ENCODE results near the gene COA6.
"Not testable (repeated sequence)": the region's sequence is repeated elsewhere in the genome, so short reads cannot be mapped to it uniquely, and the experiment has no call there.

Gene COA6, protein sequence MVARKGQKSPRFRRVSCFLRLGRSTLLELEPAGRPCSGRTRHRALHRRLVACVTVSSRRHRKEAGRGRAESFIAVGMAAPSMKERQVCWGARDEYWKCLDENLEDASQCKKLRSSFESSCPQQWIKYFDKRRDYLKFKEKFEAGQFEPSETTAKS

DNA sequence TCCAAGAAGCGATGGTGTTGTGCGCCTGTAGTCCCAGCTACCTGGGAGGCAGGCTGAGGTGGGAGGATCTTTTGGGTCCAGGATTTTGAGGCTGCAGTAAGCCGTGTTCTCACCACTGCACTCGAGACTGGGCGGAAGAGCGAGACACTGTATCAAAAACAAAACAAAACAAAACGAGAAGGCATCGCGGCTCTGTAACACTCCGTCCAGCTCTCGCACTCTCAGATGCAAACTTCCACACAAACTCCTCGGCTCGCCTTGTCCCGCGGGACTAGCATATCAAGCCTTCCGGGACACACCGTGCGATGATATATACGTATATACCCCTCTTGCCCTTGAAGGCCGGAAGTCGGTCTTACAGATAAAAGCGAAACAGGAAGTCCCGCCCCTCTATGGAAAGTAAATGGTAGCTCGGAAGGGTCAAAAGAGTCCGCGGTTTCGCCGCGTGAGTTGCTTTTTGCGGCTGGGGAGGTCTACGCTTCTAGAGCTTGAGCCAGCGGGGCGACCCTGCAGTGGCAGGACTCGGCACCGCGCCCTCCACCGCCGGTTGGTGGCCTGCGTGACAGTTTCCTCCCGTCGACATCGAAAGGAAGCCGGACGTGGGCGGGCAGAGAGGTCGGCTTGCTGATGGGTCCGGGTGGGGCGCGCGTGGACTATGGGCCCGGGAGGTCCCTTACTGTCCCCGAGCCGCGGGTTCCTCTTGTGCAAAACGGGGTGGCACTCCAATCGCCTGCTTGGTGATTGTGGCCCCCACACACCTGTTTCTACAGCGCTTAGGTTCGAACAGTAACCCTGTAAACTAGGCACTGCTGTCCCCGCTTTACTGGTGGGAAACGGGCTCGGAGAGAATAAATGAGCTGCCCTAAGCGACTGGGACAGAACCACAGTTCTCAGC lies at the start of gene COA6:
Gene COA6 (plus strand): TSS at position 393 of the 895 bp plus-strand sequence. CDS start 11 bp downstream, at position 404.
- DNase-seq (ENCODE audit: low read depth): peak; percentile 83

DNA sequence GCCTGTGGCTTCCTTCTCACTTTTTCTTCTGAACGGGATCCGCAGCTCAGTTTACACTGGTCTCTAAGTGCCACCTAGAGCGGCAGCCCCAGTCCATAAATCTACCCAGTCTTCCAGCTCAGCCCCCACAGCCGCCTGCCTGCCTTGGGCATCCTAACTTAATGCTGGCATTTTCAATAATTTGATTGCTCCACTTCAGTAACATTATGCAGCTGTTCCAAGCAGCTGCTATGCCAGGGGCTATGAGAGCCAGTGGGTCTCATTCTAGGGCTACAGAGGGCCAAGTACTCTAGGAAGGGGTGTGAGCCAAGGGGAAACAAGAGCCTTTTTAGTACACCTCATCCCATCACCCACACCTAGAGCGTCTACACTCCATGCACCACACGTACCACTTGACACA lies 48.4 kb upstream of the COA6 start:
- no peak for DNase-seq (ENCODE audit: low read depth)

DNA sequence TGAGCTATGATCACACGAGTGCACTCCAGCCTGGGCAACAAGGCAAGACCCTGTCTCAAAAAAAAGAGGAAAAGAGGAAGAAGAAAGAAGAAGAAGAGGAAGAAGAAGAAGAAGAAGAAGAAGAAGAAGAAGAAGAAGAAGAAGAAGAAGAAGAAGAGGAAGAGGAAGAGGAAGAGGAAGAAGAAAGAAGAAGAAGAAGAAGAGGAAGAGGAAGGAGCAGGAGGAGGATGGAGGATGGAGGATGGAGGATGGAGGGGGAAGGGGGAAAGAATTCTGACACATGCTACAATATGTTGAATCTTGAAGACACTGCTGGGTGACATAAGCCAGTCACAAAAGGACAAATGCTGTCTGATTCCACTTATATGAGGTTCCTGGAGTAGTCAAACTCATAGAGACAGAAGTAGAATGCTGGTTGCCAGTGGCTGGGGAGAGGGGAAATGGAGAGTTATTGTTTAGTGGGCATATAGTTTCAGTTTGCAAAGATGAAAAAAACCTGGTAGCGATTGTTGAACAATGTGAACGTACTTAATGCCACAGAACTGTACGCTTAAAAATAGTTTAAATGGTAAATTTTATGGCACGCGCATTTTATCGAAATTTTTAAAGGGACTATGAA lies 47.3 kb upstream of the COA6 start:
- DNase-seq (ENCODE audit: low read depth): no peak

DNA sequence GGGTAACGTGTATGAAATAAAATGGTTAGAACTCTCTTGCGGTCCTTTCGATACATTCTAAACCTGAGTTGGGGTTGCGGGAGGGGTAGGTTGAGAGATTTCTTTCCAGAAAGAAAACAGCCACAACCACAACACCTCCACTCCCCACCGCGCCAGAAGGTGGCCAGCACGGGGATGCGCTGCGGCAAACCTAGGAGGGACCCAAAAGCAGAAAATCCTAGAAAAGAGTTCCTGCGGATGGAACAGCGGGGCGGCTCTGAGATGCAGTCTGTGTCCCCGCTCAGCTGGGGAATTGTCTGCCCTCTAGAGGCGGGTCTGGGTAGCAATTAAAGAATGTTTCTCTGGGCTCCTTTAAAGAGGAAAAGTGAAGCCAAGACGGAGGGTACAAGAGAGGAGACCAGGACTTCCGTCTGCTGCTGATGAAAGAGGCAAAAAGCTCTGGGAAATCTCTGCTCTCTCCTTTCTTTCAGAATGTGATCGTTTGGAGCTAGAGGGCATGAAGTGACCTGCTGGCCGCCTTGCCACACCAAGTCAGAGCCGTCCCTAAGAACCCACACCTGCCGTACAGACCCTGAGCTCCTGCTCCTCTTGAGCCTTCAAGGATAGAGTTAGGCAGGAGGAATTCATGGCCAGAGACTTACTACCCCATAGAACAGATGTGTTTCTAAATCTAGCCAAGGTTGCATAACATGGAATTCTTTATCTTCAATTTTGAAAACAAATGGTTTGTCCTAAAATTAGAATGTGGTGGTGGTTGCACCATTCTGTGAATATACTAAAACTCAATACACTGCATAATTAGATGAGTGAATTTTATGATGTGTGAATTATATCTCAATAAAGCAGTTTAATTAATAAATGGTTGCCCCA lies 46.5 kb upstream of the COA6 start:
- DNase-seq (ENCODE audit: low read depth): peak; percentile 29

DNA sequence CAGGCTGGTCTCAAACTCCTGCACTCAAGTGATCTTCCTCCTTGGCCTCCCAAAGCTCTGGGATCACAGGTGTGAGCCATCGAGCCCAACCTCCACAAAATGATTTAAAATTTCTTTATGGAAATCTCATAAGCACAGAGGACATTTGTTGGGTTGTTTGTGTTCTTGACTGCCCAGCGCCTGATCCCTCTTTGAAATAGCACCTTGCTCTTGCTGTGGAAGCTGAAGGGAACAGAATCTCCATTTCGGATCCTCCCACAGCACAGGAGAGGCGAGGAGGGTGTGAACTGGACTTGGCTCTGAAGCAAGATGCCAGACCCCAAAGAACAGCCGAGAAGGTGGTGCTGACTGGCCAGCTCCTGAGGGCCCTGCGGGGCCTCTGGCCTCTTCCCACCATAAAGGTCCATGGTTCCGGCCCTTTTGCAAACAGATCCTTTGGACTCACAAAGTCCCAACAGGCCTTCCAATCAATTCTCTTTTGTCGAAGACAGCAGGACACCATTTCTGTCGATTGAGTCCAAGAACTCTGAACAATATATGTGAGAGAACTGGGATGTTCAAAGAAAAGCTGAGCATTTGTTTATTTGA lies 45.6 kb upstream of the COA6 start:
- DNase-seq (ENCODE audit: low read depth): no peak

DNA sequence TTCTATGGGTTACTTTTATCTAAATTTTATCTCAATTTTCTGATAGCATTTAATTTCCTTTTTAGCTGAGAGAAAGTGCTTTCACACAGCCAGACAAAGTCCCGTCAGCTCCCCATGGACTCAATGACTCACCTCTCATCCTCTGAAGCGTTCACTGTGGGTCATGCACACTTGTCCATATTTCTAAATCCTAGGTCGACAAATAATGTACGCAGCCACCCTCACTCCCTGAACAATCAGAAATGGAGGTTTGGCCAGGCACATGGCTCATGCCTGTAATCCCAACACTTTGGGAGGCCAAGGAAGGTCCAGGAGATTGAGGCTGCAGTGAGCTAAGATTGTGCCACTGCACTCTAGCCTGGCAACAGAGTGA lies 42.4 kb upstream of the COA6 start:
- DNase-seq (ENCODE audit: low read depth): no peak

DNA sequence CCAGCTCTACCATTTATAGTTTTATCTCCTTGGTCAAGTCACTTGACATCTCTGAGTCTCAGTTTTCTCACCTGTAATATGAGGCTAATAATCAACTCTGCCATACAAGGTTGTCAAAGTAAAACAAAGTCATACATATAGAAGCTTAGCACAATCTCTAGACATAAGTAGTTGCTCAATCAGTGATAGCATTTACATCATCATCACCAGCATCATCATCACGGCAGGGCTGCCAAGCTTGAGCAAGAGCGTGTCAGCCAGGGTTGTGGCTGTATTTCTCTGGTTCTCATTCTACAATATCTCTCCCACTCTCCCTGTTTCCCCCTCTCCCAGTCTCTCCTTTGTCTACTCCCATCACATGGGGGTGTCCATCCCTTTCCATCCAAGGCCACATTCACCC lies 41.7 kb upstream of the COA6 start:
- no peak for DNase-seq (ENCODE audit: low read depth)

DNA sequence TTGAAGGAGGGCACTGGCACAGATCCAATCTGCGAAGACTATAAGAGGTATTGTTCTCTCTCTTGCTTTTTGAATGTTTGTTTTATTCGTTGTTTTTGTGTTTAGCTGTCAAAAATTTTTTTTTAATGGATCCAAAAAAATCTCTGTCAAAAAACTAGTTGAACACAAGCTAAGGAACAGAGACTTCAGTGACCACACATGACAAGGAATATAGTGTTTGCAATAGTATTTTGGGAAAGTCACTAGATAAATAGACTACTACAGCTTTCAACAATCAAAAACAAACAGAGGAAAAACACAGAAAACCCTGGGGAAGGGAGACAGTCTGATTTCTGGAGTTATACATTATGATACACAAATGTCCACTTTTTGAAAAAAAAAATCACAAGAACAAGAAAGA lies 36.9 kb upstream of the COA6 start:
- DNase-seq (ENCODE audit: low read depth): no peak

DNA sequence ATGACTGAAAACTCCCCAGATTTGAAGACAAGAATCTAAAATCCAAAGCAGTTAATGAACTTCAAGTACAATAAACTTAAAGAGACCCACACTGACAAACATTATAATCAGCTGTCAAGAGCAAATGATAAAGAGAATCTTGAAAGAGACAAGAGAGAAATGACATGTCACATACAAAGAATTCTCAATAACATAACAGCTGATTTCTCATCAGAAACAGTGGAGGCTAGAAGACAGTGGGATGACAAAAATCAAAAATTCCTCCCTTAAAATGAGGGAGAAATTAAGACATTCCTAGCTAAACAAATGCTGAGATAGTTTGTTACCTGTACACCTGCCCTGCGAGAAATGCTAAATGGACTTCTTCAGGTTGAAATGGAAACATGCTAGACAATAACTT lies 36.0 kb upstream of the COA6 start:
- no peak for DNase-seq (ENCODE audit: low read depth)

DNA sequence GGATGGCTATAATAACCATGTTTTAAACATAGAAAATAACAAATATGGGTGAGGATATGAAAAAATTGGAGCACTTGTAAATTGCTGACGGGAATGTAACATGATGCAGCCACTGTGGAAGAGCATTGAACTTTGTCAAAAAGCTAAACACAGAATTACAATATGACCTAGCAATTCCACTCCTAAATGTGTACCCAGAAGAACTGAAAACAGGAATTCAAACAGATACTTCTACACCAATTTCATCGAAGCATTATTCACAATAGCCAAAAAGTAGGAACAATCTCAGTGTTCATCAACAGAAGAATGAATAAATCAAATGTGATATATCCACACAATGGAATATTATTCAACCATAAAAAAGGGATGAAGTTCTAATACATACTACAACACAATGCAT lies 32.7 kb upstream of the COA6 start:
- DNase-seq (ENCODE audit: low read depth): no peak

DNA sequence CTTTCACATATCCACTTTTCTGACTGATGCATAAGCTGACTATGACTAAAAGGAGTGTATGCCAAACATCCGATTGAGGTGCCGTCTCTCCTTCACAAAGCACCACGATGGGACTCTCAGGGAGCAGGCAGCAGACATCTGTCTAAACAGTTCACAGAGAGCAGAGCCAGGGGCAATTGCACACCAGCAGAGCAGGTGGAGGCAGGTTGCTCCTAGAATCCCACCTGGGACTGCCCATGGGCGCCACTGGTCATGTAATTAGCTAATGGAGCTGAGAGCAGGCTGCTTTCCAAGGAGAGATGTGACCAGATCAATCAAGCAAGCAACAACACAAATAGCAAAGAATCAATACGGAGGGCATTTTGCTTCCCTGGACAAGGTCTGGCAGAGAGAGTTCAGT lies 30.5 kb upstream of the COA6 start:
- no peak for DNase-seq (ENCODE audit: low read depth)

DNA sequence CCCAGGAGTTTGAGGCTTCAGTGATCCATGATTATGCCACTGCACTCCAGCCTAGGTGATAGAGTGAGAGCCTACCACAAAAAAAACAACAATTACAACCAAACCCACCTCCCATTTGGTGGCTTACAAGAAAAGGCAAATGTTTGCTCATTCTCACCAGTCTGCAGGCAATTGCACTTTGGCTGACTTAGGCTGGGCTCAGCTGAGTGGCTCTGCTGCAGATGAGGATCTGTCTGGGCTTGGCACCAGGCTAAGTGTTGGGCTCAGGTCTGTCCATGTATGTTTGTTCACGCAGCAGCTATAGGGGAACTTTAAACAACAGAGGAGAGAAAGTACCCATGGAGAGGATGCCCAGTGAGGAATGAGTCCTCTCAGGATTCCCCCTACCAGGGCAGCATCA lies 28.0 kb upstream of the COA6 start:
- no peak for DNase-seq (ENCODE audit: low read depth)

DNA sequence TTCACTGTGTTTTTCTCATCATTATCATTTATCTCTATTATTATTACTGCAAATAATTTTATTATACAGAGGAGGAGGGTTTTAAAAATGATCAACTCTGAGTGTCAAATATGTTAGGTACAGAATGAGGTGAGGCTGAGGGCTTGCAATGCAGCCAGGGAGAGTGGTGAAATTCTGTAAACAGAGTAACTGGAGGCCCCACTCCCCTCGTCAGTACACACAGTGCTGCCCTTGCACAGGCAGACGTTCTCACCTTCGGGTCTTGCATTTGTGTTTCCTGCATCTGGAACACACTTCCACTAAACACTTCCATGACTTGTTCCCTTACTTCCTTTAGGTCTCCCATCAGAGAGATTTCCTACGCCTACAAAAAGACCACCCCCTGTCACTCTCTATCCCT lies 24.3 kb upstream of the COA6 start:
- no peak for DNase-seq (ENCODE audit: low read depth)

DNA sequence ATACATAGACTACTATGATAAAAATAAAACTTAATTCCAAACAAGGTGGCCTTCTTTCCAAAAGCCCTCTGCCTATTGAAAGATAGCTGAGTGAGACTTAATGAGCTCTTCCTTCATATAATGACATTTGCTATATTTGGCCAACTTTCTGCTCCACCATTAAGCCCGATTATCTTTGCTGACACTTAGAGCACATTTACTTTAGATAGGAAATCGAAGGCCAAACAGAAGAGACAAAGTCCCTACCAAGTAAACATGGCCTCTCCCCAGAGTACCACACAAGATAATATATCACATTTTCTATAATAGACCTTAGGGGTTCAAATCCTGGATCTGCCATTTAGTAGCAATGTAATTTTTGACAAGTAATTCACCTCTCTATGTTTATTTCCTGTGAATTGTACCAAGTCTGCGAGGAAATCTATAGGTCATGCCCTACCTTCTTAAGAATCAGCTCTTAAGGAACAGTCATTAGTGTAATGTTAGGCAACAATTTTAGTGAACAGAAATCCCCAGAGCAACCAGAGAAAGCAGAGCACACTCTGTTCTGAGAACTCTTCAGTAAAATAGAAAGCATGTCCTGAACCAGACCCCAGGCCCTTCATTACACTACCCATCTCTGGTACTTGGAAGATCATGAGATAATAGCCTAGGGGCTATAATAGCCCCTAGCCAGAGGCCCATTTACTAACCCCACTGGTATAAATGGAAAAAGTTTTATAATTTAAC lies 17.3 kb upstream of the COA6 start:
- DNase-seq (ENCODE audit: low read depth): no peak

DNA sequence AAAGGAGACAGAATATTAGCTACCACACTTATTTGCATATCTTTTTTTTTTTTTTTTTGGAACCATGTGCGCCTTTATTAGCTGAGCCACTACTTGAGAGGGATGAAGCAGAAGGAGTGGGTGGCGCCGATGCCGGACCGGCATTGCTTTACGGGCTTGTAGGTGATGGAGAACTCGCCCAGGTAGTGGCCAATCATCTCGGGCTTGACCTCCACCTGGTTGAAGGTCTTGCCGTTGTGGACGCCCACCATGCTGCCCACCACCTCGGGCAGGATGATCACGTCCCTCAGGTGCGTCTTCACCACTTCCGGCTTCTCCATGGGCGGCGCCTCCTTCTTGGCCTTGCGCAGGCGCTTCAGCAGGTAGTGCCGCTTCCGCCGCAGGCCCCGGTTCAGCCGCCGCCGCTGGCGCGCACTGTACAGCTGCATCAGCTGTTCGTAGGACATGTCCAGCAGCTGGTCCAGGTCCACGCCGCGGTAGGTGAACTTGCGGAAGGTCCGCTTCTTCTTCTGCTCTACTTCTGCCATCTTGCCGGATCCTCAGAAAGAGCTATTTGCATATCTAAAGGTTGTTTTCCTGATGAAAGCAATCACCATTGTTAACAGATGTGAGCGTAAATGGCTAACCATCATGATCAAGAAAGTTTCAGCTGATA lies 16.5 kb upstream of the COA6 start:
- not testable (repeated sequence) for DNase-seq (ENCODE audit: low read depth)

DNA sequence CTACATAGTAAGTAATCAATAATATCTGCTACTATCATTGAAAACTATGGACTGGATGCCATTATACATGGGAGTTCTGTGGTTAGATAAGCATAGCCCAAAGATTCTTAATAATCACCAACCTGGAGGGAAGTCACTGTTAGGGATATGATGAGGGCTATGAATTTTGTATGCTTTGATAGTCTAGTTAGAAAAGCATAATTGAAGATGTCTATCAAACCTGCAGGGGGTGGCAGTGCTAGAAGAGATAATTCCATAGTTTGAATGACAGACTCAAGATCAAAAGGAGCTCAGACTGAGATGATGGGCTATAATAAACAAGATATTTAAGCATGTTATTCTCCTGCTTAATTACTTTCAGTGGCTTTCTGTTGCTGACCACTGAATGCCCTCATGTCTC lies 15.4 kb upstream of the COA6 start:
- DNase-seq (ENCODE audit: low read depth): no peak

DNA sequence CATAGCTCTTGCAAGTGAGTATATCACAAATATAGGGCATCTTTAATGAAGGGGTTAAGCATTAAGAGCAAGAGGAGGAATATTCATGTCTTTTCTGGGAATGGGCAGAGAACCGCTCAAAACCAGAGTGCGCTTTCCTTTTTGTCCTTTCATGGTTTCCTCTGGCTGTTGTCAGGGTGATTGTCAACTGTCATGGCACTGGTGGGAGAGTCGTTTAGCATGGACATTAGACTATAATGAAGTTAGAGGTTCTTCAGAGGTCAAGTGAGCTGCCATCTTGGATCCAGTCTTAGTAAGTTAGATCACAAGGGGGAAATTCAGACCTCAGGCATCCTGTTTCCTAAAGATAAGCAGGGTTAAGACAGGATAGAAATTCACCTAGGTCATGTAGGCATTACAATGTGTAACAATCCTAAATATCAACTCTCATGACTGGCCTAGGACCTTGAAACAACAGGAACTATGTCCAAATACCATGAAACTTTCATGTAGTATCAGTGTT lies 12.1 kb upstream of the COA6 start:
- no peak for DNase-seq (ENCODE audit: low read depth)

DNA sequence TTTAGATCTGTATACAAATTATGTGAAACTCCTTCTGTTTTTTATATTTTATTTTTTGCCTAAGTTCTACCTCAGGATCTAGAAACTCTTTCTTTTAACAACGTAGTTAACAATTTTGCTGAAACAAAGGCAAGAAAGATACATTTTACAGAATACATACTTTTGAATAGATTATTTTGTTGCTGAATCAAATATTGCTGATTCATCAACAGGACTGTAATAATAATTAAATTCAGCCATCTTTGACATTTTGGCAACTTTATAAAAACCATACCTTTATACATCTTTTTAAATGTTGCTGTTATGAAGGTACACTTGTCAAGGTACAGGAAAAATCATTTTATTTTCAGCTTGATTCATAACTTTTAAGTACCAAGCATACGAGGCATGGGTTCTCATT lies 10.7 kb upstream of the COA6 start:
- no peak for DNase-seq (ENCODE audit: low read depth)

DNA sequence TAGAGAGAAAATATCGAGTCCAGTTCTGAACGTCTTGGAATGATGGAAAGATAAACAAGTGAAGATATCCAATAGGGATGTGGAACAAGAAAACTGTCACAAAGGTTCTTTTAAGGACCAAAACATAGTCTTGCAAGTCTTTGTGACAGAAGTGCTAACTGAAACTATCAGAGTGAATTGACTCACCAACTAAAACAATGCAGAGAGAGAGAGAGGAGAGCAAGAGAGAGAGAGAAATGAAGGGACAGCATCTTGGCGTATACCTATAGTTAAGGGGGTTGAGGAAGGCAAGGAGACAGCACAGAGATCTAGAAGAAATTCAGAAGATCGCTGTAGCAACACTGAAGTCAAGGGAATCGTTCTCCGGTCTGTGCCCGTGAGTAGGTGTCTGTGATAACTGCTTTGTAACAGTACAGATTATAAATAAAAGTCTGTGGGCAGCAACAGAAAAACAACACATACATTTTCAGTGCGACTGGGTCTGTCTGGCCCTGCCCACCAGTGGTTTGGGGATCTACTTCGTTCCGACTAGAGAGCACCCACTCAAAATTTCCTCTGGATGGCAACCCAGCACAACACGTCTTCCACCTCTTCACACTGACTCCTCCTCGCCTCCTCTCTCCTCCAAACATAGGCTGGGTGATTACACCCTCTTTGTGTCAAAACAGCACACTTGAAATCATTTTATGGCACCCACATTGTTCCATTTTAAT lies 4.8 kb upstream of the COA6 start:
- no peak for DNase-seq (ENCODE audit: low read depth)

DNA sequence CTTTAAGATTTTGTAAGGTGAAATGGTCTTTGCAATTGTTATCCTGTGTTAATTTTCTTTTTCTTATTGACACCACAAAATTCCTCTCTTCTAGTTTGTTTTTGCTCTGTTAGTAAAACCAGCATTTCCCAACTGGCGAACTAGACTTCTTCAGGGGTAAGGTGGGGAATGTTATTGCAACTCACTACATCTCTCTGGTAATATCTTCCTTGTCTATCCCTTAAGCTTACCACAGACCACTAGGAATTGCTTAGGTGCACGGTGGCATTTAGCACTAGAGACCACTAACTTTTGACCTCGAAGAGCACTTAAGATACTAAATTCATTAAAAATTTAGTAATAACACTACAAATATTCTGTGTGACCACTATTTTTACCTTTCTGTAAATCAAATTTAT lies 4.2 kb upstream of the COA6 start:
- DNase-seq (ENCODE audit: low read depth): no peak
